NCI-H2171 (cell line): Measurements from ENCODE around the gene KCNK2.

Source experiments
- DNase-seq: peaks from one replicate; lab custom pipeline; 2025; lab: John Stamatoyannopoulos, UW

KCNK2 gene

GRCh38 chr1:215095524-215095923 is 13.0 kb downstream of the KCNK2 start:
- no peak for DNase-seq

DNA sequence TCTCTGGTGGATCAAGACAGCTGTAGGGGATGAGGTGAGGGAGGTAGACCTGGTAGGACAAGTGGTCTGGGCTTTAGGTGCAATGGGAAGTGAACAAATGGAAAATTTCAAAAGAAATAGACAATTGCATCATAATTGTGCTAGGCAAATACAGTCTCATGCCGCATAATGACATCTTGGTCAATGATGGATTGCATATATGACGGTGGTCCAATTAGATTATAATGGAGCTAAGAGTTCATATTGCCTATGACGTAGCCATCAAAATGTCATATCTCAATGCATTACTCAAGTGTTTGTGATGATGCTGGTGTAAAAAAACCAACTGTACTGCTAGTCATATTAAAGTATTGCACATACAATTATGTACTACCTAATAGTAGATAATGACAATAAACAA is 19.0 kb downstream of the KCNK2 start:
- DNase-seq, result no peak

DNA sequence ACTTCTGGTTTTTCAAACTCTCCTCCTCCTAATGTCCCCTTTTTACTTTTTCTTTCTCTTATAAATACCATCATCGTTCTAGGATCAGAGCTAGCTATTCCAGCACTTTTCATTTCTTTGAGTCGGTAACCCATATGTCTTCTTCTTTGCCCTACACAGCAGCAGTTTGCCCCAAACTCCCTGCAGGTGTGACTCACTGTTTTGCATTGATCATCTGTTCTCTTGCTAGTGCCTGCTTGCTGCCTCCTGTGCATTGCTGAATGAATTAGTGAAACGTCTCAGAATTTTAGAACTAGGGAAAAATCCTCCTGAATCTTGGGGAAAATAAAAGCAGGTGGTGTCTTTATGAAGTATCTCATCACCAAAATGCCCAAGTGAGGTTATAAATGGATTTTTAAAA is 21.7 kb downstream of the KCNK2 start:
- DNase-seq, result no peak

- DNase-seq, result no peak
These were observed 23.5 kb downstream of the KCNK2 start for GRCh38 chr1:215106067-215106466.

DNA sequence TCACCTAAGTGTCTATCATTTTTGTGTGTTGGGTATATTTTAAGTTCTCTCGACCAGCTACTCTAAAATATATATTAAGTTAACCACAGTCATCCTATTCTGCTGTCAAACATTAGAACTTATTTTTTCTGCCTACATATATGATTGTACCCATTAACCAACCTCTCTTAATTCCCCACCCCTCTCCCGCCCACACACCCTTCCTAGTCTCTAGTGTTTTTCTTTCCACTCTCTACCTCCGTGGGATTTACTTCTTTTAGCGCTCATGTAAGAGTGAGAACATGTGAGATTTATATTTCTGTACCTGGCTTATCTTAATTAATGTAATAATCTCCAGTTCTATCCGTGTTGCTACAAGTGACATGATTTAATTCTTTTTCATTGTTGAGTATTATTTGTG is 26.6 kb downstream of the KCNK2 start:
- no peak for DNase-seq

- DNase-seq, result no peak
These were observed 29.4 kb downstream of the KCNK2 start for GRCh38 chr1:215111916-215112315.

GRCh38 chr1:215113776-215114153 is 31.2 kb downstream of the KCNK2 start:
- DNase-seq, result no peak

DNA sequence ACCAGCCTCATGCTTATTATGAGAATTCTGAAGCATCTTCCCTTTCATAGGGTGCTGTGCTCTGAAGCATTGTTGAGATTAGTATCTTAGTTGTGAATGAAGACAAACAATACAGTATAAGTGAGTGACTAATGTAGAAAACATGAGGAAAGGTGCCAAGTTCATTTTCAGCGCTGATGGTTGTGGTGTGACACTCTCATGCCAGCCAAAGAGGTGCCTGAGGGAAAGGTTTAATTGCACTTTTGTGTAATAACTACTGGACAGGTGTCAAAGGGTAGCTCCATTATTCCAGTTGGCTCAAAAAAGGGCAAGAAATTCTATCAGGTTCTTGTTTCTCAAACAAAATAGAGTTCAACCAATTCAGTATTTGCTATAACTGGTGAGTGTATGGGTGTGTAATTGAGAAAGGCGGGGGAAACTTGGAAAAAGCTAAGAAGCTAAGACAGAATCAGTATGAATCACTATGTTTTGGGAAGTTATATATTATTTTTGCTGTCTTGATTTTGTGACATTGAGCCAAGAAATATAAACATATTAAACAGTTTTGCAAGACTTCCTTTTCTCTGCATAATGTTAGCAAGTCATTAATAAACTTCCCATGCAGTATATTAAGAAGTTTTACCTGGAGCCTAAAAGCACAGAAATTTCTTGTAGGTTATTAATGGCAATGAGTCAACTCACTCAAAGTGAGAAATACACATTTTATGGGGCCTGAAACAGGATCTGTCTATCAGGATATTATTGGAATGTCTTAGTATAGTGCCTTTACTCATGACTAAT is 31.8 kb downstream of the KCNK2 start:
- no peak for DNase-seq

DNA sequence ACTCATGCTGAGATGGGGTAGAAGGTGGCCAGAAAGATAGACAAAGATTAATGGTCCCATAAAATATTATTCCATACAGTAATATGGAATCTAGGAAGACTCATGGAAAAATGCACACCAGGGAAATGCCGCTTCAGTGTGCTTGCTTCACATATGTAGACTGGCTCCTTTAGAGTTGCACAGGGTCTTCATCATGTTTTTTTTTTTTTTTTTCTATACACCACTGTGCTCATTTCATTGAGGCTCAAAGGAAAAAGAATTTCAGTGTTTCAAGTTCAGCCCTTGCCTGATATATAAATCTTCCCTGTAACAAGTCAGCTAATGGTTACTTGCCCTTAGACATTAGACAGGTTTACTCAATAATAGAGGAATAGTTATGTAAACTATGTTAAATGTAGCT is 33.2 kb downstream of the KCNK2 start:
- no peak for DNase-seq

DNA sequence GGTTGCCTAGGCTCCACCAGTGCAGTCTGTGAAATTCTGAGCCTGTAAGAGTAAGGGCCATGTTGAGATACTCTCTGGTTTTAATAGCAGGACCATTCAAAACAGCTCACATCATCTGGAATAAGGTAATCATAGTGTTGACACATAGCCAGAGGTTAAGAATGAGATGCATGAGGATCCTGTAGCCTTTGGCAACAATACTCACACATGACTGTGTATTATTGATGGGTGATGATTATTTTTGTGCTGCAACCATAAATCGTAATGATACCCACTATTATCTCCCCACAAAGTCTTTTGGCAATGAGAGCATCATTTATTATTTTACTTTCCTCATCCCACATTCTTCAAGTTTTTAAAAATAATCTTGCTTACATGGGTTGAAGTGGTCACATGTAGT is 35.5 kb downstream of the KCNK2 start:
- no peak for DNase-seq

GRCh38 chr1:215119056-215119455 is 36.5 kb downstream of the KCNK2 start:
- DNase-seq, result no peak

GRCh38 chr1:215119719-215120365 is 37.3 kb downstream of the KCNK2 start:
- DNase-seq, result no peak

- no peak for DNase-seq
These were observed 46.0 kb downstream of the KCNK2 start for GRCh38 chr1:215128504-215128903.

- DNase-seq, result no peak
These were observed 48.8 kb downstream of the KCNK2 start for GRCh38 chr1:215131291-215131690.

DNA sequence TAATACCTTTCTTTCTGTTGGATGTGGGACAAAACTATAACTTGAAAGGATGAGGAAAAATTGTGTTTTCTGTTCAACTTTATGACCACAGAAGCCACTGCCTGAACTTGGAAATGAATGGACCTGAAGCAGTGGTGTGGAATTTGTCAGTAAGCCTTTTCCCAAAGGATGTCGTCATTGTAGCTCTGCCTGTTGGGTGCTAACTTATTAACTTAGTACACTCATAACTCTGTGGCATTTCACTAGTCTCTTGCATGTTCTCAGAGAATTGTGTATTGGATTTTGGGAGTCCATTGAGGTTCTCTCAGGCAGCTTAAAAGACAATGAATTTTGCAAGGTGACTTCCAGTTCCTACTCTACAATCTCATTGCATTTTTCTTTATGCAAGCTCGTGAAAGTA is 49.6 kb downstream of the KCNK2 start:
- no peak for DNase-seq

DNA sequence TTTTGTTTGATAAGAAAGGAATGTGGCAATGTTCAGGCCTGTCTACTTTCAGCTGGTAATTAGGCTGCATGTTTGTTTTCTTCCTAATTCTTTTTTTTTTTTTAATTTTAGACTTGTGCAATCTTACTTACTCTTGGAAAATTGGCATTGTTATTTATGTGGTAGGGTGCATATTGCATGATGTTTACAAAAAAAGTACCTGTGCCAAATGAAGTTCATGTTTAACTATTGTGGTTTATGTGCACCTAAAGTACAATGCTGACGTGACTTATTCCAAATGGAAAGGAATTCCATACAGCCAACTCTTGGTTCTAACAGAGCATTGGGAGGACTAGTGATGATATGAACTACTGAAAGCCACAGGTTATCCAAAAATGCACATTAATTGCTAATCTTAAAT is 51.0 kb downstream of the KCNK2 start:
- no peak for DNase-seq

- DNase-seq, result no peak
These were observed 55.4 kb downstream of the KCNK2 start for GRCh38 chr1:215137985-215138384.

DNA sequence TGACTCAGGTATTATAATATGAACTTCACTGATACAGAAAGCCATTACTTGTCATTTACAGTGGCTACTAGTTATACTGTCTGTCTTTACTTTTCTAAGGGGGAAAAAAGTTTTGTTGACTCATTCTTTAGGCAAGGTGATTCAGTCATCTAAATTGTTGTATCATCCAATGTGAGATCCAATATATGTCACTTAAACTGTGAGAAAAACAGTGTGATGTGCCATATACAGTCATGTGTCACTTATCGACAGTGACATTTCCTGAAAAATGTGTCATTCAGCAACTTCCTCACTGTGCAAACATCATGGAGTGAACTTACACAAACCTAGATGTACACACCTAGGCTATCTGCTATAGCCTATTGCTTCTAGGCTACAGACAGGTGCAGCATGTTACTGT is 57.6 kb downstream of the KCNK2 start:
- no peak for DNase-seq

DNA sequence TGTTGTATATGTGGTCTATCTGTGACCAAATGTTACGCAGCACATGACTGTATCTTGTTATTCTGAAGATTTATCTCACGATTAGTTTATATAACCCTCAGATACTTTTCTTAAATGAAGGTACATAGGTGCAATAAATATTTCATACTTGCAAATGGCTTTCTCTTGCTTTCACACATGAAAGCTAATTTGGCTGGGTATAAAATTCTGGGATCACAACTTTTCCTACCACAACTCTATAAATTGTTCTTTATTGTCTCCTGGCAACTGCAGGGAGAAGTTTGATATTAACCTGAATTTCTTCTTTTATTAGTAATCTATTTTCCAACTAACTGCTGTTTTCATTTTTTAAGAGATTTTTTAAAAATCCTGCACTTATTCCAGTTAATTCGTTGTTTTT is 58.9 kb downstream of the KCNK2 start:
- no peak for DNase-seq

GRCh38 chr1:215143497-215143896 is 61.0 kb downstream of the KCNK2 start:
- no peak for DNase-seq

DNA sequence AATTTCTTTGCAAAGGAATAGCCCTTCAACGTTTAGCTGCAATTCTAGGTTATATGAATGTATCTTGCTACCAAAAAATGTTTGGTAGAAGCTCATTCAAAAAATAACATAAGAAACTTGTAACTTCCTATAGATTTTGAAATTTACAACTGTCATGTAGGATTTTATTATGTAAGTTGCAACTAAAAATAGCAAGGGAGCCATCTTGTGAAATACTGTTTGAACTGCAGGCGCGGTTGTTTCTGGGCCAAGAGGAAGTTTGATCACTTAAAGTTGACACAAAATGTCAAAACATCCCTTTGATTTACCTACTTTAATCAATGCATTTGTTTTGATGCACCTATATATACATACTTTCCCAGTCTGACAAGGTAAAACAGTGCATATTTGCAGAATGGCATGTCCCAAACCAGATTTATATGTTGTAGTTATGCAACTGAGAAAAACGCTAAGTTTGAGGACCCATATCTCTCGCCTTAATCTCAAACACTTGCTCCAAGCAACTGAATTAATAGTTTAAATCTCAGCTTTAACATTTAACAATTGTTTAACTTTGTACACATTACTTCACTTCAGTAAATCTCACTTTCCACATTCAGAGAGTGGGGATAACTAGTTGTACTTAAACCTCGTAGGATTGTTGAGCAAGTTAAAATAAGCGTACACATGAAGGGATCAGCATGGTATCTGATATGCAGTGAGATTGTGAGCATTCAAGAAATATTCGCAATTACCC is 63.9 kb downstream of the KCNK2 start:
- DNase-seq, result no peak

- DNase-seq, result no peak
These were observed 64.5 kb downstream of the KCNK2 start for GRCh38 chr1:215147024-215147423.

DNA sequence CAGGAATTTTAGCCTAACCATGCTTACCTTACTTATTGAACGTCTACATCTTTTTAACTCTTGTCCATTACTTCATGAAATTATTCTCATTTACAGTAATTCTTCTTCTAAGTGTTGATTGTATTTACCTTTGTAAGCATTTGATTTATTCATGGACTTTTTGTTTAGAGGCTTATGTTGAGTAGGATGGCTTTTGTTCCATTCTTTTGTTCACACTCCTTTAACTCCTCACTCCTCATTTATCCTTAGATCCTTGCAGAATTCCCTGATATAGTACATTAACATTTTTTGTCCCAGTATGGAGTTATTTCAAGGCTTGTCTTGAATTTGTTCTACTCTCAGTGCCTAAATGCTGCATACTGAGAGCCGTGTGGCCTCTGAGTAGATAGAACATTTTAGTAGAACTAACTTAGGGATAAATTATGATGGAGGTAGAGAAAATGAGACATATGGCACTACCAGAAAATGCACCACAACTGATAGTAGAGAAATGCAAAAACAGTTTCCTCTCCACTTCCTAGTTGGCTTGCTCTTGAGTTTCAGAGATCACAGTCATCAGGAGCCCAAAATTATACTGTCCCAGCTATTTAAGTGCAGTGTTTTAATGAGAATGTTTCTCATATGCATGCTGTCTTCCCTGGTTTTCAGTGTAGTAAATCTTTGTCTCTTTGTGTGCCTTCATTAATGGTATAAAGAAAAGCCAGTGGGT is 69.5 kb downstream of the KCNK2 start:
- DNase-seq, result no peak
